Fibroblast of upper back skin (primary cell): ENCODE data around the gene FHIT.

Source experiments
- DNase-seq: peaks from one replicate; pipeline ENCODE4 v3.0.0-alpha.2; 2013

The FHIT gene

GRCh38 chr3:59882746-59883145 is 1368.5 kb downstream of the FHIT start:
- DNase-seq, result no peak

GRCh38 chr3:59880717-59881116 is 1370.5 kb downstream of the FHIT start:
- no peak for DNase-seq

- DNase-seq, result no peak
These were observed 1372.1 kb downstream of the FHIT start for GRCh38 chr3:59879031-59879581.

GRCh38 chr3:59878038-59878427 is 1373.2 kb downstream of the FHIT start:
- peak; percentile 87 for DNase-seq

GRCh38 chr3:59877263-59878037 is 1373.8 kb downstream of the FHIT start:
- peak; percentile 80 for DNase-seq

GRCh38 chr3:59876533-59877062 is 1374.7 kb downstream of the FHIT start:
- no peak for DNase-seq

GRCh38 chr3:59873576-59874230 is 1377.5 kb downstream of the FHIT start:
- no peak for DNase-seq

GRCh38 chr3:59872128-59872527 is 1379.1 kb downstream of the FHIT start:
- no peak for DNase-seq

- DNase-seq, result no peak
These were observed 1383.9 kb downstream of the FHIT start for GRCh38 chr3:59867185-59868002.

- no peak for DNase-seq
These were observed 1385.2 kb downstream of the FHIT start for GRCh38 chr3:59866076-59866475.

GRCh38 chr3:59865351-59865750 is 1385.9 kb downstream of the FHIT start:
- no peak for DNase-seq

- DNase-seq, result peak; percentile 30
These were observed 1388.6 kb downstream of the FHIT start for GRCh38 chr3:59862686-59863085.

- DNase-seq, result peak; percentile 72
These were observed 1393.5 kb downstream of the FHIT start for GRCh38 chr3:59857589-59858346.

- DNase-seq, result no peak
These were observed 1394.3 kb downstream of the FHIT start for GRCh38 chr3:59856934-59857460.

GRCh38 chr3:59854061-59854709 is 1397.1 kb downstream of the FHIT start:
- no peak for DNase-seq

- no peak for DNase-seq
These were observed 1400.8 kb downstream of the FHIT start for GRCh38 chr3:59850417-59850816.

- DNase-seq, result no peak
These were observed 1405.9 kb downstream of the FHIT start for GRCh38 chr3:59845386-59845785.

GRCh38 chr3:59843821-59844220 is 1407.4 kb downstream of the FHIT start:
- DNase-seq, result no peak

GRCh38 chr3:59839810-59840515 is 1411.3 kb downstream of the FHIT start:
- no peak for DNase-seq

GRCh38 chr3:59839283-59839682 is 1412.0 kb downstream of the FHIT start:
- peak; percentile 85 for DNase-seq

GRCh38 chr3:59836531-59836930 is 1414.7 kb downstream of the FHIT start:
- no peak for DNase-seq
